K562 (cell line): ENCODE measurements around the gene FAM167B. TPM values are rescaled to one million over a fixed set of nuclear protein-coding genes. Genes with fewer than 3 reads are reported as not detected.

ENCODE experiments used
- ADNP ChIP-seq: fragments of 200-800 bp; sonication (Bioruptor generic); IDR thresholded peaks from 2 replicates; pipeline ENCODE4 v1.6.1; 2016; ENCODE audit warnings: missing genetic modification characterization, missing compliant biosample characterization
- BACH1 ChIP-seq: fragments of 200-800 bp; sonication (Bioruptor generic); IDR thresholded peaks from 2 replicates; pipeline ENCODE4 v1.6.1; 2016; ENCODE audit warnings: missing genetic modification characterization, missing compliant biosample characterization
- CBX2 ChIP-seq: fragments of 200-600 bp; sonication (generic); IDR thresholded peaks from one replicate; pipeline ENCODE4 v1.6.1; 2012; ENCODE audit warnings: mild to moderate bottlenecking, low read length, inconsistent platforms; ENCODE audit not compliant: insufficient read depth, poor library complexity, severe bottlenecking
- FOXJ2 ChIP-seq: fragments of 200-800 bp; sonication (Bioruptor generic); IDR thresholded peaks from 2 replicates; pipeline ENCODE4 v1.6.1; 2016; ENCODE audit warnings: missing genetic modification characterization, missing compliant biosample characterization
- GTF2F1 ChIP-seq: IDR thresholded peaks from 2 replicates; pipeline ENCODE4 v1.6.1; 2011; ENCODE audit warnings: low read depth, low read length, improper control_type of control experiment
- NFE2 ChIP-seq: IDR thresholded peaks from 2 replicates; pipeline ENCODE4 v1.6.1; 2014; ENCODE audit warnings: antibody characterized with exemption, low read depth
- OTX1 ChIP-seq: fragments of 450-650 bp; formaldehyde crosslinking; IDR thresholded peaks from 2 replicates; pipeline ENCODE4 v1.4.0; 2022; ENCODE audit warnings: mild to moderate bottlenecking
- polyA plus RNA-seq, 8 experiments: library from polyadenylated mRNA; depleted of rRNA in 4 of 8; stranded (reverse) in 5 of 8; unstranded in 3 of 8; fragments of >200 nt; fragmentation: Nextera tagmentation in 2 of 8; fragmentation: Illumina TruSeq in 1 of 8; extraction: Ambion mirVana in 2 of 8; extraction: Trizol in 1 of 8; gene quantifications; 2 replicates each; pipeline versions ENCODE4 v1.2.1 to v1.2.3, GENCODE V29; 2011 to 2014; ENCODE audit warnings: inconsistent platforms in 1 of 8, missing spikeins in 1 of 8
- total RNA-seq, 7 experiments: library from RNA; depleted of rRNA in 6 of 7; stranded (reverse); fragments of >200 nt in 6 of 7; fragmentation: Illumina TruSeq in 2 of 7; extraction: Trizol in 2 of 7; gene quantifications; 2 replicates each; pipeline versions ENCODE4 v1.2.1 to v1.2.3, GENCODE V29; 2011 to 2021; ENCODE audit warnings: low replicate concordance in 1 of 7
- TF ChIP-seq, protein P1 (sequence below), 2 experiments: fragments of 450-650 bp in 1 of 2; sonication (generic) in 1 of 2; formaldehyde crosslinking in 1 of 2; IDR thresholded peaks in 1 of 2; conservative IDR thresholded peaks in 1 of 2; 2 replicates each; pipeline versions ENCODE4 v1.6.1 to v1.8.1; 2016 to 2023; ENCODE audit warnings: mild to moderate bottlenecking in 2 of 2, moderate library complexity in 2 of 2, inconsistent platforms in 1 of 2, missing genetic modification reagents in 1 of 2
- TF ChIP-seq, protein P2 (sequence below): fragments of 450-650 bp; formaldehyde crosslinking; IDR thresholded peaks from 2 replicates; pipeline ENCODE4 v1.4.0; 2020; ENCODE audit warnings: mild to moderate bottlenecking, moderate library complexity
- TF ChIP-seq, protein P3 (sequence below): fragments of 250-450 bp; sonication (Bioruptor Pico); IDR thresholded peaks from 2 replicates; pipeline ENCODE4 v1.4.0; 2020; ENCODE audit warnings: borderline replicate concordance
- TF ChIP-seq, protein P4 (sequence below): sonication (generic); IDR thresholded peaks from 2 replicates; pipeline ENCODE4 v1.6.1; 2016
- TF ChIP-seq, protein P5 (sequence below), 2 experiments: fragments of 450-650 bp; IDR thresholded peaks; 2 replicates each; pipeline ENCODE4 v1.6.1; 2018; ENCODE audit warnings: mild to moderate bottlenecking in 2 of 2, low read depth in 1 of 2; ENCODE audit not compliant: partially characterized antibody in 2 of 2
- TF ChIP-seq, protein P6 (sequence below): fragments of 250-450 bp; sonication (Bioruptor Pico); IDR thresholded peaks from 2 replicates; pipeline ENCODE4 v1.4.0; 2020; ENCODE audit warnings: mild to moderate bottlenecking, moderate library complexity

FAM167B gene
- total and polyA plus RNA-seq, 9 of the 15 experiments (the other 6 are each of a cell fraction or from before 2014, with no cell fraction given), result not detected

DNA sequence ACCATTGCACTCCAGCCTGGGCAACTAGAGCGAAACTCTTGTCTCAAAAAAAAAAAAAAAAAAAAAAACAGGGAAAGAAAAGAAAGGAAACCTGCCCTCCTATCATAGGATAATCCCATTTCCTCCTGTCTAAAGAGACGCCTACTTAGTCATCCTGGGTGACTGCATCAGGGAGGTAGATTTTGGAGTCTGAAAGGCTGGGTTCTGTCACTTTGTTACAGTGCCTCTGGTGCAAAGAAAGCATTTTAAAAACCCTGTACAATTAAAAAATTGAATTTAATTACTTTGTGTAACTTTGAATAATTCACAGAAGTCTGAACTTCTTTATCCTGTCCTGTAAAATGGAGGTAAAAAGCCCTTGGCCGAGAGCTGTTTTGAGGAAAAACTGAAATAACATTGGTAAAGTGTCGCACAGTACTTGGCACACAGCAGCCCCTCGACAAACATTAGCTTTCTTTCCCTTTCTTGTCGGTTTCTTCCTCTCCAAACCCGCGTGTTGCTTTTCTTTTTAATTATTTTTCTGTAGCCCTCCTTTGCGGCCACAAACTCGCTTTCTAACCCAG is 44.2 kb downstream of the FAM167B start (continued):
- TF ChIP-seq NFE2 (peak; percentile 47), BACH1 (0 out of 2 replicates have a peak, but pooled peaks have one; percentile 44), ADNP (peak; percentile 34; the same call in 1 of the 2 replicates), GTF2F1 (0 out of 2 replicates have a peak, but pooled peaks have one; percentile 7), FOXJ2 (tag) (no peak), OTX1 (CRISPR knock-in tag) (no peak), CBX2 (no peak)
- TF ChIP-seq, protein P1, sequence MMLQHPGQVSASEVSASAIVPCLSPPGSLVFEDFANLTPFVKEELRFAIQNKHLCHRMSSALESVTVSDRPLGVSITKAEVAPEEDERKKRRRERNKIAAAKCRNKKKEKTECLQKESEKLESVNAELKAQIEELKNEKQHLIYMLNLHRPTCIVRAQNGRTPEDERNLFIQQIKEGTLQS (IDR thresholded peaks at IDR 0.05), result peak; percentile 76
- TF ChIP-seq, protein P1 (CRISPR knock-in tag; conservative IDR thresholded peaks at IDR 0.05), result no peak
- TF ChIP-seq, protein P2, sequence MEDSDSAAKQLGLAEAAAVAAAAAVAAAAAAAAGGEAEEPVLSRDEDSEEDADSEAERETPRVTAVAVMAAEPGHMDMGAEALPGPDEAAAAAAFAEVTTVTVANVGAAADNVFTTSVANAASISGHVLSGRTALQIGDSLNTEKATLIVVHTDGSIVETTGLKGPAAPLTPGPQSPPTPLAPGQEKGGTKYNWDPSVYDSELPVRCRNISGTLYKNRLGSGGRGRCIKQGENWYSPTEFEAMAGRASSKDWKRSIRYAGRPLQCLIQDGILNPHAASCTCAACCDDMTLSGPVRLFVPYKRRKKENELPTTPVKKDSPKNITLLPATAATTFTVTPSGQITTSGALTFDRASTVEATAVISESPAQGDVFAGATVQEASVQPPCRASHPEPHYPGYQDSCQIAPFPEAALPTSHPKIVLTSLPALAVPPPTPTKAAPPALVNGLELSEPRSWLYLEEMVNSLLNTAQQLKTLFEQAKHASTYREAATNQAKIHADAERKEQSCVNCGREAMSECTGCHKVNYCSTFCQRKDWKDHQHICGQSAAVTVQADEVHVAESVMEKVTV, result 0 out of 2 replicates have a peak, but pooled peaks have one; percentile 43
- TF ChIP-seq, protein P3, sequence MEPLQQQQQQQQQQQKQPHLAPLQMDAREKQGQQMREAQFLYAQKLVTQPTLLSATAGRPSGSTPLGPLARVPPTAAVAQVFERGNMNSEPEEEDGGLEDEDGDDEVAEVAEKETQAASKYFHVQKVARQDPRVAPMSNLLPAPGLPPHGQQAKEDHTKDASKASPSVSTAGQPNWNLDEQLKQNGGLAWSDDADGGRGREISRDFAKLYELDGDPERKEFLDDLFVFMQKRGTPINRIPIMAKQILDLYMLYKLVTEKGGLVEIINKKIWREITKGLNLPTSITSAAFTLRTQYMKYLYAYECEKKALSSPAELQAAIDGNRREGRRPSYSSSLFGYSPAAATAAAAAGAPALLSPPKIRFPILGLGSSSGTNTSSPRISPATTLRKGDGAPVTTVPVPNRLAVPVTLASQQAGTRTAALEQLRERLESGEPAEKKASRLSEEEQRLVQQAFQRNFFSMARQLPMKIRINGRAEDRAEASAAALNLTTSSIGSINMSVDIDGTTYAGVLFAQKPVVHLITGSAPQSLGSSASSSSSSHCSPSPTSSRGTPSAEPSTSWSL (CRISPR knock-in tag), result no peak
- TF ChIP-seq, protein P4, sequence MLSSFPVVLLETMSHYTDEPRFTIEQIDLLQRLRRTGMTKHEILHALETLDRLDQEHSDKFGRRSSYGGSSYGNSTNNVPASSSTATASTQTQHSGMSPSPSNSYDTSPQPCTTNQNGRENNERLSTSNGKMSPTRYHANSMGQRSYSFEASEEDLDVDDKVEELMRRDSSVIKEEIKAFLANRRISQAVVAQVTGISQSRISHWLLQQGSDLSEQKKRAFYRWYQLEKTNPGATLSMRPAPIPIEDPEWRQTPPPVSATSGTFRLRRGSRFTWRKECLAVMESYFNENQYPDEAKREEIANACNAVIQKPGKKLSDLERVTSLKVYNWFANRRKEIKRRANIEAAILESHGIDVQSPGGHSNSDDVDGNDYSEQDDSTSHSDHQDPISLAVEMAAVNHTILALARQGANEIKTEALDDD, result peak; percentile 49; the same call in 1 of the 2 replicates
- TF ChIP-seq, protein P5, sequence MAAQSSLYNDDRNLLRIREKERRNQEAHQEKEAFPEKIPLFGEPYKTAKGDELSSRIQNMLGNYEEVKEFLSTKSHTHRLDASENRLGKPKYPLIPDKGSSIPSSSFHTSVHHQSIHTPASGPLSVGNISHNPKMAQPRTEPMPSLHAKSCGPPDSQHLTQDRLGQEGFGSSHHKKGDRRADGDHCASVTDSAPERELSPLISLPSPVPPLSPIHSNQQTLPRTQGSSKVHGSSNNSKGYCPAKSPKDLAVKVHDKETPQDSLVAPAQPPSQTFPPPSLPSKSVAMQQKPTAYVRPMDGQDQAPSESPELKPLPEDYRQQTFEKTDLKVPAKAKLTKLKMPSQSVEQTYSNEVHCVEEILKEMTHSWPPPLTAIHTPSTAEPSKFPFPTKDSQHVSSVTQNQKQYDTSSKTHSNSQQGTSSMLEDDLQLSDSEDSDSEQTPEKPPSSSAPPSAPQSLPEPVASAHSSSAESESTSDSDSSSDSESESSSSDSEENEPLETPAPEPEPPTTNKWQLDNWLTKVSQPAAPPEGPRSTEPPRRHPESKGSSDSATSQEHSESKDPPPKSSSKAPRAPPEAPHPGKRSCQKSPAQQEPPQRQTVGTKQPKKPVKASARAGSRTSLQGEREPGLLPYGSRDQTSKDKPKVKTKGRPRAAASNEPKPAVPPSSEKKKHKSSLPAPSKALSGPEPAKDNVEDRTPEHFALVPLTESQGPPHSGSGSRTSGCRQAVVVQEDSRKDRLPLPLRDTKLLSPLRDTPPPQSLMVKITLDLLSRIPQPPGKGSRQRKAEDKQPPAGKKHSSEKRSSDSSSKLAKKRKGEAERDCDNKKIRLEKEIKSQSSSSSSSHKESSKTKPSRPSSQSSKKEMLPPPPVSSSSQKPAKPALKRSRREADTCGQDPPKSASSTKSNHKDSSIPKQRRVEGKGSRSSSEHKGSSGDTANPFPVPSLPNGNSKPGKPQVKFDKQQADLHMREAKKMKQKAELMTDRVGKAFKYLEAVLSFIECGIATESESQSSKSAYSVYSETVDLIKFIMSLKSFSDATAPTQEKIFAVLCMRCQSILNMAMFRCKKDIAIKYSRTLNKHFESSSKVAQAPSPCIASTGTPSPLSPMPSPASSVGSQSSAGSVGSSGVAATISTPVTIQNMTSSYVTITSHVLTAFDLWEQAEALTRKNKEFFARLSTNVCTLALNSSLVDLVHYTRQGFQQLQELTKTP (IDR thresholded peaks at IDR 0.05; ENCODE audit: low read depth in 1 of 2, partially characterized antibody in 2 of 2), result no peak
- TF ChIP-seq, protein P6, sequence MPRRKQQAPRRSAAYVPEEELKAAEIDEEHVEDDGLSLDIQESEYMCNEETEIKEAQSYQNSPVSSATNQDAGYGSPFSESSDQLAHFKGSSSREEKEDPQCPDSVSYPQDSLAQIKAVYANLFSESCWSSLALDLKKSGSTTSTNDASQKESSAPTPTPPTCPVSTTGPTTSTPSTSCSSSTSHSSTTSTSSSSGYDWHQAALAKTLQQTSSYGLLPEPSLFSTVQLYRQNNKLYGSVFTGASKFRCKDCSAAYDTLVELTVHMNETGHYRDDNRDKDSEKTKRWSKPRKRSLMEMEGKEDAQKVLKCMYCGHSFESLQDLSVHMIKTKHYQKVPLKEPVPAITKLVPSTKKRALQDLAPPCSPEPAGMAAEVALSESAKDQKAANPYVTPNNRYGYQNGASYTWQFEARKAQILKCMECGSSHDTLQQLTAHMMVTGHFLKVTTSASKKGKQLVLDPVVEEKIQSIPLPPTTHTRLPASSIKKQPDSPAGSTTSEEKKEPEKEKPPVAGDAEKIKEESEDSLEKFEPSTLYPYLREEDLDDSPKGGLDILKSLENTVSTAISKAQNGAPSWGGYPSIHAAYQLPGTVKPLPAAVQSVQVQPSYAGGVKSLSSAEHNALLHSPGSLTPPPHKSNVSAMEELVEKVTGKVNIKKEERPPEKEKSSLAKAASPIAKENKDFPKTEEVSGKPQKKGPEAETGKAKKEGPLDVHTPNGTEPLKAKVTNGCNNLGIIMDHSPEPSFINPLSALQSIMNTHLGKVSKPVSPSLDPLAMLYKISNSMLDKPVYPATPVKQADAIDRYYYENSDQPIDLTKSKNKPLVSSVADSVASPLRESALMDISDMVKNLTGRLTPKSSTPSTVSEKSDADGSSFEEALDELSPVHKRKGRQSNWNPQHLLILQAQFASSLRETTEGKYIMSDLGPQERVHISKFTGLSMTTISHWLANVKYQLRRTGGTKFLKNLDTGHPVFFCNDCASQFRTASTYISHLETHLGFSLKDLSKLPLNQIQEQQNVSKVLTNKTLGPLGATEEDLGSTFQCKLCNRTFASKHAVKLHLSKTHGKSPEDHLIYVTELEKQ (CRISPR knock-in tag), result no peak
